ENCODE measurements around the gene UTP14C.
"Not testable (repeated sequence)": the region's sequence is repeated elsewhere in the genome, so short reads cannot be mapped to it uniquely, and the experiment has no call there.

UTP14C gene, protein sequence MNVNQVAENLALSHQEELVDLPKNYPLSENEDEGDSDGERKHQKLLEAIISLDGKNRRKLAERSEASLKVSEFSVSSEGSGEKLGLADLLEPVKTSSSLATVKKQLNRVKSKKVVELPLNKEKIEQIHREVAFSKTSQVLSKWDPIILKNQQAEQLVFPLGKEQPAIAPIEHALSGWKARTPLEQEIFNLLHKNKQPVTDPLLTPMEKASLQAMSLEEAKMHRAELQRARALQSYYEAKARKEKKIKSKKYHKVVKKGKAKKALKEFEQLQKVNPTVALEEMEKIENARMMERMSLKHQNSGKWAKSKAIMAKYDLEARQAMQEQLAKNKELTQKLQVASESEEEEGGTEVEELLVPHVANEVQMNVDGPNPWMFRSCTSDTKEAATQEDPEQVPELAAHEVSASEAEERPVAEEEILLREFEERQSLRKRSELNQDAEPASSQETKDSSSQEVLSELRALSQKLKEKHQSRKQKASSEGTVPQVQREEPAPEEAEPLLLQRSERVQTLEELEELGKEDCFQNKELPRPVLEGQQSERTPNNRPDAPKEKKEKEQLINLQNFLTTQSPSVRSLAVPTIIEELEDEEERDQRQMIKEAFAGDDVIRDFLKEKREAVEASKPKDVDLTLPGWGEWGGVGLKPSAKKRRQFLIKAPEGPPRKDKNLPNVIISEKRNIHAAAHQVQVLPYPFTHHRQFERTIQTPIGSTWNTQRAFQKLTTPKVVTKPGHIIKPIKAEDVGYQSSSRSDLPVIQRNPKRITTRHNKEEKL

GRCh38 chr13:52024481-52024880 is at the start of gene UTP14C:
TSS of gene UTP14C (plus strand) at chr13:52024691. CDS start at chr13:52028805, 4,114 bp downstream.
- no peak for DNase-seq

- DNase-seq, result no peak
Observed at GRCh38 chr13:51976423-51976822, 48.1 kb upstream of the UTP14C start.

GRCh38 chr13:51976890-51977289 is 47.6 kb upstream of the UTP14C start:
- no peak for DNase-seq

DNA sequence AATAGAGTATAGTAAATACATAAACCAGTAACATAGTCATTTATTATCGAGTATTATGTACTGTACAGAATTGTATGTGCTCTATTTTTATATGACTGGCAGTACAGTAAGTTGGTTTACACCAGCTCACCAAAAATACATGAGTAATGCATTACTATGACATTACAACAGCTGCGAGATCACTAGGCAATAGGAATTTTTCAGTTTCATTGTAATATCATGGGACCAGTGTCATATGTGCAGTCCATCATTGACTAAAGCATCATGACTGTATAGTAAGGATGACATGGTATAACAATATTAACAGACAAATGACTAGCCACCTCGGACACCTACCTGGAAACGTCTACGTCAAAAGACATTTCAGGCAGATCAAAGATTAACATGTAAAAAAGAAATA is 46.9 kb upstream of the UTP14C start:
- no peak for DNase-seq

GRCh38 chr13:51978796-51979556 is 45.5 kb upstream of the UTP14C start:
- DNase-seq, result no peak

DNA sequence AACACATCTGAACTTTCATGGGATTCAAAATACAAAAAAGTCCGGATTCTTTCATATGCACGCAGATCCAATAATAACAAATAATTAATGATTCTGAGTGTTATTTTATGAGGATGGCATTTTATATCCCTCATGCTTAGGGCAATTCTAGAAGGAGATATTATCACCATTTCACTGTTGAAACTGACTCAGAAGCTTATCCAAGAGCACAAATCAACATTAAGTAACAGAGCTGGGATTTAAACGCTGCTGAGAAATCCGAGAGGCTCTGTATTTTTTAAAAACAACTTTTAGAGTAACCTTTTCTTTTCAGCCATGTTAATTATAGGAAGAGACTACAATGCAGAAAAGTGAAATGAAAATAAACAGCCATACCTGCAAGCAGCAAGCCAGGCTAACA is 43.6 kb upstream of the UTP14C start:
- no peak for DNase-seq

- no peak for DNase-seq
Observed at GRCh38 chr13:51981355-51981754, 43.1 kb upstream of the UTP14C start.

GRCh38 chr13:51983292-51983691 is 41.2 kb upstream of the UTP14C start:
- not testable (repeated sequence) for DNase-seq

- not testable (repeated sequence) for DNase-seq
Observed at GRCh38 chr13:51984904-51985303, 39.6 kb upstream of the UTP14C start.

- DNase-seq, result no peak
Observed at GRCh38 chr13:51988988-51989618, 35.4 kb upstream of the UTP14C start.

DNA sequence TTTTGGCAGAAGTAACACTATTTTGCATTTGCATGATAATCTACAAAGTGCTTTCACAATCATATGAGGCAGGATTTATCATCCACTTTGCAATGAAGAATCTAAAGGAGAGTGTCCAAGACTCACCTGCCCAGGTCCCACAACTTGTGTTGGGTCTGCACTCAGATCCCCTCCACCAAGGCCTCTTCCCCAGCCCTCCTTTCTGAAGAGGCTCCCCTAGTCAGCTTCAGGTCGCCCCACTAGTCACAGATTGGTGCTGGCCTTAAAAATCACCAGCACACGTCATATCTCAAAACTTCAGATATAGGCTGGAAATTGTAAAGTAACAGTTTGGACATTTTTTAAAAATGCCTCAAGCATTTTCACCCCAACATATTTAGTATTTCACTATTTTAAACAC is 30.8 kb upstream of the UTP14C start:
- no peak for DNase-seq

- no peak for DNase-seq
Observed at GRCh38 chr13:51995677-51996551, 28.6 kb upstream of the UTP14C start.

GRCh38 chr13:51996641-51997040 is 27.9 kb upstream of the UTP14C start:
- DNase-seq, result no peak

GRCh38 chr13:51997186-51997585 is 27.3 kb upstream of the UTP14C start:
- DNase-seq, result no peak

GRCh38 chr13:51997641-51998330 is 26.7 kb upstream of the UTP14C start:
- DNase-seq, result no peak

- no peak for DNase-seq
Observed at GRCh38 chr13:51998723-51999509, 25.6 kb upstream of the UTP14C start.

DNA sequence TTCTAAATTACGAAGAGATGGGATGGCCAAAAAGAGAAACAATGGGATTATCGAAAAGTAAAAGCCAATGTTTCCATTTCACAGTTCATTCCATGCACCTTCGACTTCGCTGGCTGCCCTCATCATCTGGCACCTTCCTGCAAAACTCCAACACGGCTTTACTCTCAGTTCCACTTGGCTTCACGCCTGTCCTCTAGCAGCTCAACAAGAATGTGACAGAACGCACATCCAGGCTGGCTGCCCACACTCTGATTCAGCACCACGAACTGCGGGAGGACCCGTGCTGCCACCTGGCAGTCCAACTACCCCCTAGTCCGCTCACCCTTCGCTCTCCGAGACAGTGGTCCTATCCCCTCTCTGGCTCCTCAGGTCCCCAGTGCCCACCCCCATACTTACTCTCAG is 25.0 kb upstream of the UTP14C start:
- DNase-seq, result no peak

GRCh38 chr13:51999921-52000320 is 24.6 kb upstream of the UTP14C start:
- no peak for DNase-seq

- DNase-seq, result no peak
Observed at GRCh38 chr13:52001120-52001731, 23.3 kb upstream of the UTP14C start.

- no peak for DNase-seq
Observed at GRCh38 chr13:52002361-52002760, 22.1 kb upstream of the UTP14C start.

Data from activated gamma-delta T cell treated with Interleukin-2 at 50 U/mL for 16 hours (primary cell).